Pancreas (tissue), 10 donors: ENCODE measurements around the gene SEC14L6. TPM values are rescaled to one million over a fixed set of nuclear protein-coding genes. Genes with fewer than 3 reads are reported as not detected.
"Not testable (repeated sequence)": the region's sequence is repeated elsewhere in the genome, so short reads cannot be mapped to it uniquely, and the experiment has no call there.

Source experiments
- ATAC-seq, 4 donors: fragments of 200-7000 bp; cut with Tn5 transposase; one replicate each; pipeline versions ENCODE4 v1.8.0 to v1.9.1; 2020; ENCODE audit warnings: mild to moderate bottlenecking in 4 of 4, moderate library complexity in 4 of 4
- DNase-seq, 6 donors: peaks; one replicate each; pipeline ENCODE4 v3.0.0-alpha.2; 2020
- FAIRE-seq: peaks from 2 replicates; lab custom pipeline; 2012; peaks lifted over from hg19 to GRCh38; lab: Jason Lieb, UNC
- H3K27ac ChIP-seq, 4 donors: fragments of 200-600 bp; sonication (generic); 1 replicate in 3 of 4; 2 replicates in 1 of 4; pipeline versions ENCODE4 v1.5.0 to v1.8.0; 2020
- H3K27me3 ChIP-seq, 4 donors: fragments of 200-600 bp; one replicate each; pipeline ENCODE4 v1.8.0; 2021
- H3K36me3 ChIP-seq, 3 donors: fragments of 200-600 bp; sonication (generic) in 1 of 3; one replicate each; pipeline versions ENCODE4 v1.5.0 to v1.8.0; 2020 to 2021
- H3K4me1 ChIP-seq, 3 donors: fragments of 200-600 bp; one replicate each; pipeline ENCODE4 v1.8.0; 2021
- H3K4me3 ChIP-seq, 4 donors: fragments of 200-600 bp; sonication (generic) in 2 of 4; one replicate each; pipeline versions ENCODE4 v1.5.0 to v1.8.0; 2020 to 2021
- H3K9me3 ChIP-seq, 4 donors: fragments of 200-600 bp; one replicate each; pipeline ENCODE4 v1.8.0; 2021
- CTCF ChIP-seq, 4 donors: fragments of 200-600 bp; sonication (generic) in 3 of 4; IDR thresholded peaks; one replicate each; pipeline versions ENCODE4 v1.5.0 to v1.8.0; 2021; ENCODE audit warnings: antibody characterized with exemption in 4 of 4
- WGBS, 2 donors: extraction: QIAGEN DNeasy Blood & Tissue Kit; methylation state at CpG; one replicate each; pipeline ENCODE4 v1.1.7; 2013; 5-methylcytosine and 5-hydroxymethylcytosine counted together
- intact Hi-C, 3 donors: fragments of 100-400 bp; cut with DNase I; formaldehyde crosslinking; loops; one replicate each; pipeline versions ENCODE4 v1.11.1 to v1.14.2; 2022
- polyA plus RNA-seq, 2 donors: library from polyadenylated mRNA; stranded (reverse); fragments of 200-250 nt; gene quantifications; one replicate each; pipeline ENCODE4 v1.2.3, GENCODE V29; 2013
- total RNA-seq, 6 donors: library from RNA; stranded (reverse); fragmentation: NEBNext Ultra II Directional in 4 of 6; extraction: Animal tissue kit (Norgen Biotek cat#: 25700) in 4 of 6; gene quantifications; one replicate each; pipeline versions ENCODE4 v1.2.1 to v1.2.4, GENCODE V29; 2021 to 2023
- donor health status: healthy with polysubstance abuse.
- donor health status: DM: no; HTN: no; CAD: no; lungs with moderate emphysema.
- donor health status: DM: no; HTN: no; CAD: no.
- donor health status: control.
- donor health status: control.
- donor health status: Bipolar disorder and iron deficiency.
- donor health status: DM: yes; HTN: yes; CAD: no.
- donor health status: DM: no; HTN: no; CAD: no.
- donor health status: DM: no; HTN: no; CAD: no.
- donor health status: DM: yes; HTN: yes; CAD: no.

Gene SEC14L6
- total and polyA plus RNA-seq, 8 donors = 0.51 to 6.0 (median 2.9) TPM

- H3K4me1 ChIP-seq = no peaks in the 10 kb centered on the region
- no peak for DNase-seq
- FAIRE-seq = no peak
- no peaks in the 10 kb centered on the region for H3K9me3 ChIP-seq
- no peak overlapping the region for H3K27ac ChIP-seq
- ATAC-seq = no peak
- intact Hi-C loops = no loop called here
- no peak overlapping the region for H3K4me3 ChIP-seq
- 77 to 82% methylated on average over 8 of the region's 8 CpGs for WGBS, 2 donors
- no peak for TF ChIP-seq CTCF (IDR thresholded peaks at IDR 0.05)
- H3K36me3 ChIP-seq = peaks cover 0 to 10% (median 0%) of the 10 kb centered on the region in 3 donors
- no peaks in the 10 kb centered on the region for H3K27me3 ChIP-seq
Observed at GRCh38 chr22:30557243-30557642, 10.7 kb upstream of the SEC14L6 start.

DNA sequence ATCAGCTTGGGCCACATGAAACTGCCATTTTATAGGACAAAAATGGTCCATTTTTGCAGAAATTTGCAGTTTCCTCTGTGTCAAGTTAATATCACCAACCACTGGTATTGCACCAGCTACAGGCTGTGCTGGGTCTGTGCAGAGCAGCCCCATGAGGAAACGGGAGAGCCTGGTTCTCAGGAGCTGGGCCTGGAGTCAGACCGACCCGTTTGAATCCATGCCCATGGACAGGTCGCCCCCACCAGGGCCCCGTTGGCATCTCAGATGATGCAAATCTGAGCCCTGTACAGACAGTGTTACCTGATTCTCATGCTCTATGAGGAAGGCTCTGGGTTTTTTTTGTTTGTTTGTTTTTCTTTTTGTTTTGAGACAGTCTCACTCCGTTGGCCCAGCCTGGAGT lies 9.8 kb upstream of the SEC14L6 start:
- WGBS, 2 donors = 65 to 67% methylated on average over 6 of the region's 6 CpGs
- Histone ChIP-seq H3K27ac (no peak overlapping the region), H3K36me3 (peaks cover 0 to 10% (median 0%) of the 10 kb centered on the region in 3 donors), H3K4me3 (no peak overlapping the region), H3K4me1 (no peaks in the 10 kb centered on the region), H3K27me3 (no peaks in the 10 kb centered on the region), H3K9me3 (no peaks in the 10 kb centered on the region)
- no peak for TF ChIP-seq CTCF (IDR thresholded peaks at IDR 0.05)
- intact Hi-C loops = no loop called here
- FAIRE-seq = no peak
- peak in 2 of 4 donors; percentile 24 to 36 for ATAC-seq
- DNase-seq = no peak

GRCh38 chr22:30555282-30556210 lies 9.0 kb upstream of the SEC14L6 start:
- no peak for DNase-seq
- Histone ChIP-seq H3K27me3 (no peaks in the 10 kb centered on the region), H3K36me3 (peaks cover 0 to 10% (median 0%) of the 10 kb centered on the region in 3 donors), H3K4me3 (no peak overlapping the region), H3K4me1 (no peaks in the 10 kb centered on the region), H3K9me3 (no peaks in the 10 kb centered on the region), H3K27ac (no peak overlapping the region)
- FAIRE-seq = no peak
- TF ChIP-seq CTCF (IDR thresholded peaks at IDR 0.05) = no peak
- ATAC-seq = no peak
- 95% methylated on average over 73 of the region's 73 CpGs for WGBS, 2 donors
- intact Hi-C loops = no loop called here

- 85% methylated on average over 7 of the region's 7 CpGs for WGBS, 2 donors
- ATAC-seq = no peak
- no peak overlapping the region for H3K4me3 ChIP-seq
- no peak for FAIRE-seq
- H3K27ac ChIP-seq = no peak overlapping the region
- no peaks in the 10 kb centered on the region for H3K9me3 ChIP-seq
- TF ChIP-seq CTCF (IDR thresholded peaks at IDR 0.05) = no peak
- H3K27me3 ChIP-seq = no peaks in the 10 kb centered on the region
- DNase-seq = no peak
- H3K4me1 ChIP-seq = no peaks in the 10 kb centered on the region
- intact Hi-C loops = no loop called here
- peaks cover 0 to 10% (median 0%) of the 10 kb centered on the region in 3 donors for H3K36me3 ChIP-seq
Observed at GRCh38 chr22:30553971-30554370, 7.4 kb upstream of the SEC14L6 start.

DNA sequence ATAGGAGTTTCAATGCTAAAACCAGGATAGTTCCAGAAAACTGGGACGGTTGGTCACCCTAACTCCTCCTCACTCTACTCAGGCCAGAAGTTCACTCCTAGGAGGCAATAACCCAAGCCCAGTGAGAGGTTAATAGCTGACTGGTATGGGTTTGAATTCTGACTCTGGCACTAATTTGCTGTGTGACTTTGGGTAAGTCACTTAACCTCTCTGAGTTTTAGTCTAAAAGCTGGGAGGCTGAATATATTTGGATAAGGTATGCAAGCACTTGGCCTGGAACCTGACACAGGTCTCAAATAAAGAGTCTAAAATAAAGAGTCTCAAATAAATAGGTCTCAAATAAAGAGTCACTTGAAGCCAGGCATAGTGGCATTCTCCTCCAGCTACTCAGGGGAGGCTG lies 6.2 kb upstream of the SEC14L6 start:
- no peak for ATAC-seq

DNA sequence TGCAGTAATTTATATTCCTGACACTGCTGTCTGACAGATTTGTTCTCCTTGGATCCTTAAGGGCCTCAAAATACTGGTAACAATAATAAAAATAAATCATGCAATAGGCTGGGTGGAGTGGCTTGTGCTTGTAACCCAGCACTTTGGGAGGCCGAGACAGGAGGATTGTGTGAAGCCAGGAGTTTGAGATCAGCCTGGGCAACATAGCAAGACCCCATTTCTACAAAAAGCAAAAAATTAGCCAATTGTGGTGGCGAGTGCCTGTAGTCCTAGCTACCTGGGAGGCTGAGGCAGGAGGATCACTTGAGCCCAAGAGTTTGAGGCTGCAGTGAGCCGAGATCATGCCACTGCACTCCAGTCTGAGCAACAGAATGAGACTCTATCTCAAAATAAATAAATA lies 5.3 kb upstream of the SEC14L6 start:
- WGBS, 2 donors = 92 to 97% methylated on average over 3 of the region's 3 CpGs
- H3K4me3 ChIP-seq, H3K4me1 ChIP-seq, FAIRE-seq, H3K27me3 ChIP-seq, H3K9me3 ChIP-seq, intact Hi-C loops, ATAC-seq, H3K27ac ChIP-seq, DNase-seq, H3K36me3 ChIP-seq: not testable (repeated sequence)

More for the DNA sequence above, 6.2 kb upstream of the SEC14L6 start:
- Histone ChIP-seq H3K9me3 (no peaks in the 10 kb centered on the region), H3K4me3 (no peak overlapping the region), H3K36me3 (peaks cover 0 to 10% (median 0%) of the 10 kb centered on the region in 3 donors), H3K4me1 (no peaks in the 10 kb centered on the region), H3K27ac (no peak overlapping the region), H3K27me3 (no peaks in the 10 kb centered on the region)
- no peak for DNase-seq
- no peak for TF ChIP-seq CTCF (IDR thresholded peaks at IDR 0.05)
- no peak for FAIRE-seq
- 0 to 29% methylated on average over 1 of the region's 1 CpG for WGBS, 2 donors
- intact Hi-C loops = no loop called here
